GM21786 (cell line): ENCODE data around the gene QSOX2.
"Not testable (repeated sequence)": the region's sequence is repeated elsewhere in the genome, so short reads cannot be mapped to it uniquely, and the experiment has no call there.

Experiments used
- ATAC-seq: cut with Tn5 transposase; IDR thresholded peaks from one replicate; pipeline ENCODE4 v1.9.1; 2021; ENCODE audit not compliant: unreplicated experiment

QSOX2 gene

DNA sequence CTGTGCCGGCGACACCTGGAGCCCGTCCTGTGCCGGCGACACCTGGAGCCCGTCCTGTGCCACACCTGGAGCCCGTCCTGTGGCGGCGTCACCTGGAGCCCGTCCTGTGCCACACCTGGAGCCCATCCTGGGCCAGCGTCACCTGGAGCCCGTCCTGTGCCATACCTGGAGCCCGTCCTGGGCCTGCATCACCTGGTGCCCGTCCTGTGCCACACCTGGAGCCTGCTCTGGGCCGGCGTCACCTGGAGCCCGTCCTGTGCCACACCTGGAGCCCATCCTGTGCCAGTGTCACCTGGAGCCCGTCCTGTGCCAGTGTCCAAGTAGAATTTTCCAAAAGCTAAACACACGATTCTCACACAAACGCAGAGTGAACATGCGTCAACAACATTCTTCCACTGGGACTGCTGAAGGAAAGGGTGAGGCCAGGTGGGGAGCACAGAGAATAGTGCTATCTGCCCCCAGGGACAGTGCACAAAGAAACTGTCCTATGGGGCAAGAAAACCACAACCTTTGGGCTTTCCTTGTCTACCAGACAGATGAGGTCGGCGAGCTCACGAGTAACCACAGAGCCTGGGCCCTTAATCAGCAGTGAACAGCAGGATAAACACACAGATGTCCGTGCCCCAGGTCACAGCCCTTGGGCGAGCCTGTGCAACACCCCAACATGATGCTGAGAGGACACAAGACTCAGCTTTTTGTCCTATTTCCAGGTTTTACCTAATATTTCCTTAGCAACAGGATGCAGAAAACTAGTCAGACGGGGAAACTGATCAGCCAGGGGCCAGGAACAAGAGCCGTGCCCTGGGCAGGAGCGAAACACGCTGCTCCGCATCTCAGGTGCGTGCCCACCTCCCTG lies 7.9 kb downstream of the QSOX2 start:
- no peak for ATAC-seq

DNA sequence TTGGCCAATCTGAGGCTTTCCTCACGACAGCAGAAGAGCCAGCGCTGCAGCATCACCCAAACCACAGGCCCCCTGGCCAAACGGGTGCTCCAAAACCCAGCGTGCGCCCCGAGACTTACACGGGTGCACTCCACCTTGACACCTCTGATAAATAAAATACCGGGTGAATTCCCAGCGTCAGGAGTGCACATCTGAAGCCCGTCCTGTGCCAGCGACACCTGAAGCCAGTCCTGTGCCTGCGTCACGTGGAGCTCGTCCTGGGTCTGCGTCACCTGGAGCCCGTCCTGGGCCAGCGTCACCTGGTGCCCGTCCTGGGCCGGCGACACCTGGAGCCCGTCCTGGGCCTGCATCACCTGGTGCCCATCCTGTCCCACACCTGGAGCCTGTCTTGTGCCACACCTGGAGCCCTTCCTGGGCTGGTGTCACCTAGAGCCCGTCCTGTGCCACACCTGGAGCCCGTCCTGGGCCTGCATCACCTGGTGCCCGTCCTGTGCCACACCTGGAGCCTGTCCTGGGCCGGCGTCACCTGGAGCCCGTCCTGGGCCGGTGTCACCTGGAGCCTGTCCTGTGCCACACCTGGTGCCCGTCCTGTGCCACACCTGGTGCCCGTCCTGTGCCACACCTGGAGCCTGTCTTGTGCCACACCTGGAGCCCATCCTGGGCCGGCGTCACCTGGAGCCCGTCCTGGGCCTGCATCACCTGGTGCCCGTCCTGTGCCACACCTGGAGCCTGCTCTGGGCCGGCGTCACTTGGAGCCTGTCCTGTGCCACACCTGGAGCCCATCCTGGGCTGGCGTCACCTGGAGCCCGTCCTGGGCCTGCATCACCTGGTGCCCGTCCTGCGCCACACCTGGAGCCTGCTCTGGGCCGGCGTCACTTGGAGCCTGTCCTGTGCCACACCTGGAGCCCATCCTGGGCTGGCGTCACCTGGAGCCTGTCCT lies 8.9 kb downstream of the QSOX2 start:
- not testable (repeated sequence) for ATAC-seq

DNA sequence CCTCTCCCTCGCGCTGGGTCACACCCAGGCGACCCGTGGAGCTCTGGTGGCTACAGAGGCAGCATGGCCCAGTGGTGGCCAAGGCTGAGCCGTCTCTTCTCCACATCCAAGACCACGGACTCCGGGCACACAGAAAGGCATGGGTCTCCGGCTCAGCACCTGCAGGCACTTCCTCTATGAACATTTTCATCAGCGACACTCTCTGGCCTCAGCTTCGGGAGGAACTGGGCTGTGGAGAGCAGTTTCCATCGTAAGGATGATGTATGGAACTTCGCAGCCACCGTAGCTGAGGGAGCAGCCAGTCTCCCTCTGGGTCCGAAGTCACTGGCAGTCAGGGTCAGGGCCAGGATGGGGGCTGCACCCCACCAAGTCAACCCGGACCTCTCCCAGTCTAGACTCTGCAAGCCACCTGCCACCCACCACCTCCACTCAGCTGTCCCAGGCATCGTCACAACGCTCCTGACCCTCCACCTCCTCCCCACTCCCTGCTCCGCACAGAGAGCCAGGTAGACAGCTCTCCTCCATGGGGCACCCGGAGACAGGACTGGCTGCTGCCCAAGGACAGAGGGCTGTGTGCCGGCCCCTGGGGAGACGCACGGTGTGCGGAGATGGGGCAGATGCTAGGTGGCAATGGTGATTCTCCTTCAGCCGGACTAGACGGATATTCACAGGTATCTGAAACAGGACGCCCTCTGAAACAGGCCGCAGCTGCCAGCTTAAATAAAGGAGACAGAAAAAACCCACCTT lies 9.7 kb downstream of the QSOX2 start:
- no peak for ATAC-seq

DNA sequence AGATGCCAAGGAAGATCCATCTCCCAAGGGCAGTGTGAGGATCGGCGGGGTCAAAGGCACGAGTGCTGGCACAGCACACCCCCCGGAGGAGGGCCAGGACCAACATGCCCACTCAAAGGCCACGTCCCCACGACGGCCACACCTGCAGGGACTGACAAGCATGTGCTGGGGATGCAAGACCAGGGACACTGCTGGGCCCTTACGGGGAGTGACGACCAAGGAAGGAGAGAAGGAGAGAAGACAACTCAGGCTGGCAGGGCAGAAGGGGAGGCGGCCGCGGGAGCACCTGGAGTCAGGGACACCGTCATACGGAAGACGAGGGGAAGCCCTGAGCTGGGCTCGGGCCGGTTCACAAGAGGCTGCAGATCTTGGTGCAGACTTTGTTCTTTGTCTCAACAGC lies 10.4 kb downstream of the QSOX2 start:
- ATAC-seq: no peak

DNA sequence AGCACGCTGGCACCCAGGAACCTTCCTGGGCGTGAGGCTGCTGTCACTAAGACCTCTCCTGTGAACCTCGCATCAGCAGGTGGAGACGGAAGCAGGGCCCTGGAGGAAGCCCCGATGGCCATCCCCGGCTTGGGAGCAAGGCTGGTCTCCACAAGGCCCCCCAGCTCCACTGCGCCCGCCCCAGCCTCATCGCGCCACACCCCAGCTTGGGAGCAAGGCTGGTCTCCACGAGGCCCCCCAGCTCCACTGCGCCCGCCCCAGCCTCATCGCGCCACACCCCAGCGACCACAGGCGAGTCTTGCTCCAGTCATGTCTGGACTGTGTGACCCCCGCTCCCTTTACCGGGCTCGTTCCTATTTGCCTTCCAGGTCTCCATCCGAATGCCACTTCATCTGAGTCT lies 11.0 kb downstream of the QSOX2 start:
- ATAC-seq: no peak

DNA sequence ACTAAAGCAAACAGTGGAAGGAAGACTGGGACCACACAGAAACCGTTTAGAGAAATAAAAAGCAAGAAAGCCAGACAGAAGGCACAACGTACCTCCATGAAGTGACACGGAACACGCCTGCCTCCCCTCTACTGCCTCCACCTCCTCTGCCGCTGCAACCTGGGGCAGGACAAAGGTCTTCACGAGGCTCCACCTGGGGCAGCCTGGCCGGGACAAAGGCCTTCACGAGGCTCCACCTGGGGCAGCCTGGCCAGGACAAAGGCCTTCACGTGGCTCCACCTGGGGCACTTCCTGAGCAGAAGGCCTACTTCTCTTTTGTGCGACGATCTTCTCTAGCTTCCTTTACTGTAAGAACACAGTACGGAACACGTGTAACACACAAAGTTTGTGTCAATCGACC lies 11.7 kb downstream of the QSOX2 start:
- ATAC-seq: no peak

DNA sequence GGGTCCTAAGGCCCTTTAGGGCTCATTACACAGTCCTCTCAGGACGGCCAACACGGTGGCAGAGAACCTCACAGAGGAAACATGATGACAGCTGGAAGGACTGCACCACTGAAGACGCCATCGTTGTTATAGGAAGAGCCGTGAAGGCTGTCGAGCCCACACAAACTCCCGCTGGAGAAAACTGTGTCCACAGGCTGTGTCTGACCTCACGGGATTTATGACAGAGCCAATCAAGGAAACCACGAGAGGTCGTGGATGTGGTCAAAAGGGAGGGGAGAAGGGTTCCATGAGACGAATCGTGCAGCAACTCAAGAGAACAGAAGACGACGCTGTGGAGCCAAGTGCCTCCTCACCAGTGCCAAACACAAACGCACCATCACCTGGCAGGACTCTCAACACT lies 12.2 kb downstream of the QSOX2 start:
- no peak for ATAC-seq

DNA sequence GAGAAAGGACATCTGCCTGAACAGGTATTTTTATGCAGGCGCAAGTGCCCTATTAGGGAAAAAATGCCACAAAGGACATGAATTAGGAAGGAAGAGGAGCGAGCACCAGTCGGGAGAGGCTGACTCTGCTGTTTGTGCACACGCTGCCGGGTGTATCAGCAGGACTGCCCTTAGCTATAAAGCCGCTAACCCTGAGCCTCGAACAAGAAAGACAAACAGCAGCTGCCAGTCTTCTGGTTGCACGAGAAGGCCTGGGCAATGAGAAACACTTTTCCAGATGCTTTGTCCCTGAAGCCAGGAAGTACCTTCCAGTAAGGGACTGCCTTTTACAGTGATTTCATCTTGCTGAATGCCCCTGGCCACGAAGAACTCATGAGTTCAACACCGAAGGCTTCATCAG lies 12.6 kb downstream of the QSOX2 start:
- no peak for ATAC-seq

DNA sequence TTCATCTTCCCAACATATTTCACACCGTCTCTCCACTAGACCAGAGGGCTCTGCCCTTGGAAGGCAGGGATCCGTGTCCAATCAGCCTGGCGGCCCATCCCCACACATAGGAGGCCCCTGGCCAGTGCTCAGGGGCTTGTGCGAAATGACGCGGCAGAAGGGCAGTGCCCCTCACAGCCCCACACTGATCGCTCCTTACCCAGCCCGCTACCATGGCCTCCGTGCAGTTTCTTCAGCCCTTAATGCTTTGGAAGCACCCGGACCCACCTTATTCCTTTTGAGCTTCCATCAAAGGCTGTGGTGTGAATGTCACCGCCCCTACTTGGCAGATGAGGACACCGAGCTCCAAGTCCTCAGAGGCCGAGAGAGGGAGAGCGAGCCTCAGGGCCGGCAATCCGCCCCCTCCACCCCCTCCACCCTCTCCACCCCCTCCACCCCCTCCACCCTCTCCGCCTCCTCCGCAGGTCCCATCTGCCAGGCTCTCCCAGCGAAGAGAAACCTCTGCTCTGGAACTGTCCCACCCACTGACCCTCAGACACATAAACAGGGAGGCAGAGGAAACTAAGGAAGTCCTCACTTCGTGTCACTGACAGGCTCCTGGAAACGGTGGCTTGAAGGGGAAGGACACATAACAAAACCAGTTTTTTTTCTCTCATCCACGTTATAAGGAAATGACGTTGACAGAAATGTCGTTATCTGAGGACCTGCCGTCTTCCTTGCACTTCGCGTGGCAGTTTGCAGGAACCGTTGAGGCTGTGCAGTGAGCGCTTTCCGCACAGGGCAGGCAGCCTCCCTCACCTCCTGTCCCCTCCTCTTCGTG lies 13.9 kb downstream of the QSOX2 start:
- ATAC-seq: no peak

DNA sequence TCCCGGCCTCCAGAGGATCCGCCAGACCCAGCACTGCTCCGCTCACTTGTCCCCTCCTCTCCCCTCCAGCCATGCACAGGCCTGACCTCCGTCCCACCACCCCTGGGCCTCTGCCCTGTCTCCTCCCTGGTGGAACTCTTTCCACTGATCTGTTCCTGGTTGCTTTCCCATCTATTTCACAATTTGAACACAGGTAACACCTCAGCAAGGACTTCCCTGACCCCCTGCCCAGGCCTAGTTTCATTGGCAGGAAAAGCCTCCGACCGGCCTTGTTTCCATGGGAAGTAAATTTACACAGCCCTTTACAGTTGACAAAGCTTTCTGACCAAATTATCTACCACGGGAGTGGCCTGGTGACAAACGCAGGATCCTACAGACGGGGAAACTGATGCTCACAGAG lies 14.8 kb downstream of the QSOX2 start:
- no peak for ATAC-seq

DNA sequence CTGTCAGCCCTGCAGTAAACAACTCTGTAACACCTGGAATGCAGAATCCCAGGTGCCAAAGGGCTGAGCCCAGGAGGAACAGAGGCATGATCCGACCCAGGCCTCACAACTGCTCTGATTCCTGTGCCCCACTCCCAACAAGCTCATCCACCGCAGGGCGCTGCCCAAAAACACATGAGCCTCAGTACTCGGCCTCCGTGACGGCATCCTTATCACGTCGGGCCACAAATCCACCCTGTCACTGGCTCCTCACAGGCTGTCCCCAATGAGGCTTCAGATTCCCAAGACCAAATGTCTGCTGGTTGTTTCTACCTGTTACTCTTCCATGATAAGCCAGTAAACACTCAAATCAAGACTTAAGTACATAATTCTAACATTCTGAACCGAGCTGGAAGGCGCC lies 15.2 kb downstream of the QSOX2 start:
- ATAC-seq: no peak

DNA sequence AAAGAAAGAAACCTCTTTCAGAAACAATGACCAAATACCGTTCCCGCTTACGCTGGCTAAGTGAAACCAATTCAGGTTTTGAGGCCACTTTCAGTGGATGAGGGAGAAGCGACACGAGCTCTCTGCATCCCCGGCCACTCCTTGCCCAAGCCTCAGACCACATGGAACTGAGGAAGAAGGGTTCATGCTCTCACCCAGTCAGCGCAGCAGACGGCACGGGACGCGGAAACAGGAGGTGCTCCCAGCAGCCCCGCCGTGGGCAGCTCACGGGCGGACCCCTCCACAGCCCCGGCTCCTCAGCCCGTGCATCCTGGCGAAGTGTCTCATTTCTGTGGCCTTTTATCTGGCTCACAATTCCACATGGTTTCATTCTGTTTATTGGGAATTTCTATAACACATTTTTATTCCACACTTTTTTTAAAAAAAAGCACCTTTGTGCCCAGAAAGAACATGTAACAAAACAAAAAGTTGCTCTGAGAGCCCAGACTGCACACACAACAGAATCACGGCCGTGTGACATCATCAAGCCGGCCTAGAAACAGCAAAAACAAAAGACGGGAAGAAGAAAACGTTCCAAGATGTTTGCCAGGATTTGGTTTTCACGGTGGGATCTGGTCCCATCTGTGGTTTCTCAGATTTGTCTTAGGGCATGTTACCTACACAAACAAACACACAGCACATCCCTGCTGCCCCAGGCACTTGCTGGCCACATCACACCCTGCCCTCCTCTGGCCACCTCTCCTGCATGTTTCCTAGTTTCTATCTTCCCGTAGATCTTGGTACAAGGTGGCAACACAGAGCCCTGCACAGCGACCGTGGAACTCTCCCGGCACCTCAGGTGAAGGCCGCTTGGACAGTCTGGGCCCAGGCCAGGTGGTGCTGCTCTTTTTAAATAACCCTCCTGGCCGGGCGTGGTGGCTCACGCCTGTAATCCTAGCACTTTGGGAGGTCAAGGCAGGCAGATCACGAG lies 16.2 kb downstream of the QSOX2 start:
- no peak for ATAC-seq

DNA sequence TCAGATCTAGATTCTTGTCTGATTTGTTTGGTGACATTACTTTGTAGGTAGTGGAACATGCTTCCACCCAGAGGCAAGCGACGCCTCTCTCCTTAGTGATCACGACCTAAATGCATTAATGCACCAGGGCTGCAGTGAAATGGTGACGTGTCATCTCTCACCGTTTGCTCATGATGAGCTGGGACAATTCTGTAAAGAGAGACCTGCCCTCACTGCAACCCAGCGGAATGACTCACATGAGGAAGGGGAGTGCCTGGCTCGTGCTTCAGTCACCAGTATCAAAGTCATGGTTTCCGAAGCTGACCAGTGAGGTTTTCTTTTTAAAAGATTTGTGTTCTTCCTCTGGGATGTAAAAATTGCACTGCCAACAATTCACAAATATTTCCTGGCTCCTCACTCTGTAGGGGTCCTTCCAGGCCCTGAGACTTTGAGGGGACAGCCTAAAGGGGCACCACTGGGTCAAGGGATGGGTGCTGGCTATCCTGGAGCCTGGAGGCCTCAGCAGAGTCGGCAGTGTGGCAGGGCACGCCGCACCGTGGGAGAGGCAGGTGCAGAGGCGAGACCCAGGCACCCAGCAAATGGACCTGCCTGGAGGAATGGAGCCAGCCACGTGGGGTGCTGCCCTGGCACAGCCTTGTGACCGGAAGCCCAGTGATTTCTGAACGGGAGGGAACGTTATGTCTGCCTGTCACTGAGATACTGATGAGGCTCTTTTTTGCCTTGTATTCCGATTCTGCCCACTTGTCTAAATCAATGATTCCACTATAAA lies 17.3 kb downstream of the QSOX2 start:
- ATAC-seq: no peak

DNA sequence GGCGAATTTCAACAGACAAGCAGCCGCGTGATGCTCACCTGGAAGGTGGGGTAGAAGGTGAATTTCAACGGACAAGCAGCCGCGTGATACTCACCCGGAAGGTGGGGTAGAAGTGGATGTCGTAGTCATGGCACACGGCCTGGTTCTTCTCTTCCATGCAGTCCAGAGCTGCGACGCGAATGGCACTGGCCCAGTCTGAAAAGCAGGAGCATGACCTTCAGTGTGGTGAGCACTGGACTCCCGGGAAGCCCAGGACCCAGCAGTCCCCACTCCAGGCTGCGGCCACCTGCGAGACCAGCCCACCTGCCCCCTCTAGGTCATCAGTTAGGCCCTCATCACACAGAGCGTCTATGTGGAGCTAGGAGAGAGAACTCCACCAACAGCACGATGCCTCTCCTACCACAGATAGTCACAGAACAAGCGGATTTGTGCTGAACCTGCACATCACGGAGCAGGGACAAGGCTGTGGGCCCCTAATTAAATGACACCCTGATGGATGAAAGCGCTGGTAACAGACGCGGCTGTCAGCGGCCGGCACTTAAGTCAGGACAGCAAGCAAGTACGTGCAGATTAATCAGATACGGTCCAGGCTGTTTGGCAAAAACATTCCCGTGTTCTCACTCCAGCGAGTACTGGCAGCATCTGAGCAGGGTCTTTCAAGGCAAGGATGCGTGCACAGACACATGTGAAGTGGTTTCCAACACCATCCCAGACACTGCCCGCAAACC lies 18.8 kb downstream of the QSOX2 start:
- no peak for ATAC-seq

DNA sequence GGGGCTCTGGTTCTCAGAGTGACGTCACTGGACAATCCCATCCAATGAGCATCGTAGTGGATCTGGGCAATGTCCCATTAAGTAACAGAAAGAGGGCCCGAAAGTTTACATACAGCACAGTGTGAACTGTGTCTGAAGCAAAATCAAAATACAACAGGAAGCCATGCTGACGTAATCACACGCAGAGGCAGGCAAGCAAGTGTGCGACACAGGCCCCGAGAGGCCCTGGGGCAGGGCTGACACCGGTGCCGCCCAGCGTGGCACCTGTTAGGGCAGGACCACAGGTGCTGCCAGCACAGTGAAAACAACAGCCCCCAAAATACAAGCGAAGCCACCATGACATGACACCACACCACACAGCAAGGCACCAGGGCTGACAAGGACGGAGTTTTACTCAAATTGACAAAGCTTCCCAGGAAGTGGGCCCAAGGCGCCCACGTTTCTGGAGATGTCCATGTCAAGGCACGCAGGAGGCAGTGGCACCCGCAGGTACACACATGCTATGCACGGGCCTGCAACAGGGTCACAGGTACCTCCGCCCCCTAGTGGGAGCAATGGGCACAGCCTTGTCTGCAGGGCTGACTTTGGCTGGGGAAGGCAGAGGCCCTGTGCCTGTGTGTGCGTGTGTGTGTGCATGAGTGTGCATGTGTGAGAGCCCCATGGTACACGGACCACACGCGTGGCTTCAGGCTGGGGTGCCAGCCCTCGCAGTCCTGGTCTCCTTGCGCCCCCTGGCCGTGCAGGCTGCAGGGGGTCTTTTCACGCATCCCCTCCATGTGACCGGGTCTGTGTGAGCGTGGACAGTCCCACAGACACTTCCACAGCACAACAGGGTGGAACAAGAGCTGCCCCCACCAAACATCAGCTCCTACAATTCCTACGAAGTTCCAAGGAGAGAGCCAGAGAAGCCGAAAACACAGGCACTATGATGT lies 19.6 kb downstream of the QSOX2 start:
- peak; percentile 60 for ATAC-seq

DNA sequence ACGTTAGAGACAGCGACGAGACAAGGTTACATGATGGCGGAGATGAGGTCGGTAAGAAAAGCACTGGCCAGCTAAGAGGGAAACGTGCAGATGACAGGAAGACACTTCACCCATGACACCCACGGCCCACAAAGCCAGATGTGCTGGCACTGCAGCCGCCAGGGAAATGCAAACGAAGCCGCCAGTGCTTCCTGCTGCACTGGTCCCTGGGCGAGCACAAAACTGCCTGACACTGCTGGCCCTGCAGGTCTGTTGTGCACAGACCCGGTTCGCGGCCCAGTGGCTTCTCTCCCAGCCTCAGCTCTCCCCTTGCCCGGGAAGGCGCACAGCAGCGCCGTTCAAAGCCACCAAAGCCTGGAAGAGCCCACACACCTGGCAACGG lies 20.3 kb downstream of the QSOX2 start:
- ATAC-seq: peak; percentile 48
